ENCODE measurements around the gene MPHOSPH10. TPM values are rescaled to one million over a fixed set of nuclear protein-coding genes. Genes with fewer than 3 reads are reported as not detected.

The MPHOSPH10 gene
- total and polyA plus RNA-seq, 2 donors (not counting 3 experiments of a cell fraction or from before 2014, with no cell fraction given), result 4.4 to 38.8 TPM

- Histone ChIP-seq H3K36me3 (ENCODE audit: control insufficient read depth in 2 of 2, extremely low read depth in 1 of 2, insufficient read depth in 2 of 2, low read length in 2 of 2) (no peaks in the 10 kb centered on the region), H3K27ac (ENCODE audit: insufficient read depth, low read depth, low read length) (no peak overlapping the region), H4K20me1 (replicated peaks; ENCODE audit: control insufficient read depth, extremely low read depth, insufficient read depth, low read length) (no peaks in the 10 kb centered on the region), H3K79me2 (ENCODE audit: control insufficient read depth, insufficient read depth, low read length) (no peaks in the 10 kb centered on the region), H3K9me1 (replicated peaks; ENCODE audit: control insufficient read depth, extremely low read depth, insufficient read depth, low read length) (no peaks in the 10 kb centered on the region), H3K27me3 (ENCODE audit: control insufficient read depth in 2 of 2, insufficient read depth in 2 of 2, low read length in 2 of 2) (peaks cover 0 to 7% of the 10 kb centered on the region in 2 experiments), H3K4me2 (ENCODE audit: insufficient read depth, low read length) (no peak overlapping the region), H2AFZ (ENCODE audit: low read depth, low read length) (no peak overlapping the region), H3K9ac (replicated peaks; ENCODE audit: extremely low read depth, insufficient read depth, low read length) (no peak overlapping the region), H3K4me3 (replicated peaks in 1 of 3; ENCODE audit: insufficient read depth in 1 of 3, low read depth in 1 of 3, low read length in 3 of 3) (no peak overlapping the region), H3K4me1 (ENCODE audit: control insufficient read depth, extremely low read depth, insufficient read depth, low read length) (no peaks in the 10 kb centered on the region), H3K9me3 (replicated peaks; ENCODE audit: control insufficient read depth, insufficient read depth, low read length) (no peaks in the 10 kb centered on the region)
- ChIA-PET CTCF (interaction anchor here (0.7 to 1.8 kb wide), 11 partner anchors 8 to 174 kb away, joined by 3 to 11 read pairs (median 4); partner anchors contain the start of genes MPHOSPH10 and ZNF638), POLR2A (no interaction called here)
- FAIRE-seq, result peak; percentile 76
- intact Hi-C loops (cut with micrococcal nuclease) (loop anchor here (2.0 to 5.0 kb wide), 2 partner anchors 120 to 175 kb away; partner anchors contain the start of gene ZNF638), dilution Hi-C loops (cut with MboI; ENCODE audit: extremely low pct_ligation_motif_present, low sequenced_read_pairs) (no loop called here)
- no peak for TF ChIP-seq POLR2AphosphoS5 (IDR thresholded peaks at IDR 0.05; ENCODE audit: insufficient read depth, low read depth, low read length)
- TF ChIP-seq CTCF (IDR thresholded peaks at IDR 0.05; ENCODE audit: extremely low read depth in 1 of 2, insufficient read depth in 1 of 2, low read depth in 1 of 2, low read length in 2 of 2), result peak; percentile 57 to 85
- no TSS peak for BruUV-seq (replicated peaks)
- DNase-seq (ENCODE audit: low read depth, low spot score), result peak; percentile 42
These were observed 26.8 kb downstream of the MPHOSPH10 start for GRCh38 chr2:71157124-71157793.

GRCh38 chr2:71166812-71167211, 36.4 kb downstream of the MPHOSPH10 start:
- CTCF ChIA-PET, result interaction anchor here (1.4 kb wide), 1 partner anchor 10 kb away, joined by 3 read pairs; no protein-coding TSS in a partner anchor
- BruUV-seq (replicated peaks), result no TSS peak

More at GRCh38 chr2:71166812-71167211, 36.4 kb downstream of the MPHOSPH10 start:
- FAIRE-seq, result no peak
- Histone ChIP-seq H3K9me3 (replicated peaks; ENCODE audit: control insufficient read depth, insufficient read depth, low read length) (no peaks in the 10 kb centered on the region), H3K4me3 (replicated peaks in 1 of 3; ENCODE audit: insufficient read depth in 1 of 3, low read depth in 1 of 3, low read length in 3 of 3) (no peak overlapping the region), H3K79me2 (ENCODE audit: control insufficient read depth, insufficient read depth, low read length) (no peaks in the 10 kb centered on the region), H3K36me3 (ENCODE audit: control insufficient read depth in 2 of 2, extremely low read depth in 1 of 2, insufficient read depth in 2 of 2, low read length in 2 of 2) (no peaks in the 10 kb centered on the region), H3K9ac (replicated peaks; ENCODE audit: extremely low read depth, insufficient read depth, low read length) (no peak overlapping the region), H2AFZ (ENCODE audit: low read depth, low read length) (no peak overlapping the region), H3K4me2 (ENCODE audit: insufficient read depth, low read length) (no peak overlapping the region), H3K27ac (ENCODE audit: insufficient read depth, low read depth, low read length) (no peak overlapping the region), H4K20me1 (replicated peaks; ENCODE audit: control insufficient read depth, extremely low read depth, insufficient read depth, low read length) (no peaks in the 10 kb centered on the region), H3K27me3 (ENCODE audit: control insufficient read depth in 2 of 2, insufficient read depth in 2 of 2, low read length in 2 of 2) (peaks cover 2% of the 10 kb centered on the region in 2 experiments), H3K4me1 (ENCODE audit: control insufficient read depth, extremely low read depth, insufficient read depth, low read length) (peaks cover 2% of the 10 kb centered on the region), H3K9me1 (replicated peaks; ENCODE audit: control insufficient read depth, extremely low read depth, insufficient read depth, low read length) (no peaks in the 10 kb centered on the region)
- TF ChIP-seq POLR2A (IDR thresholded peaks at IDR 0.05; ENCODE audit: low read depth, low read length), result no peak
- TF ChIP-seq CTCF (IDR thresholded peaks at IDR 0.05; ENCODE audit: extremely low read depth in 1 of 2, insufficient read depth in 1 of 2, low read depth in 1 of 2, low read length in 2 of 2), result no peak
- no peak for TF ChIP-seq FOS (IDR thresholded peaks at IDR 0.05; ENCODE audit: borderline replicate concordance, insufficient read depth, low read length)
- no peak for TF ChIP-seq GATA2 (IDR thresholded peaks at IDR 0.05; ENCODE audit: insufficient read depth, insufficient read length, low read depth, low read length)
- no peak for TF ChIP-seq POLR2AphosphoS5 (IDR thresholded peaks at IDR 0.05; ENCODE audit: insufficient read depth, low read depth, low read length)
- no peak for TF ChIP-seq EZH2 (IDR thresholded peaks at IDR 0.05; ENCODE audit: borderline replicate concordance, low read depth, low read length, severe bottlenecking)
- no peak for TF ChIP-seq JUN (IDR thresholded peaks at IDR 0.05; ENCODE audit: borderline replicate concordance, insufficient read depth, insufficient read length, low read depth)
- TF ChIP-seq MAX (IDR thresholded peaks at IDR 0.05; ENCODE audit: insufficient read depth, insufficient read length), result no peak
- TF ChIP-seq MYC (IDR thresholded peaks at IDR 0.05; ENCODE audit: low read depth, low read length), result no peak
- dilution Hi-C loops (cut with MboI; ENCODE audit: extremely low pct_ligation_motif_present, low sequenced_read_pairs), result no loop called here
- DNase-seq (ENCODE audit: low read depth, low spot score), result no peak
- intact Hi-C loops (cut with micrococcal nuclease), result no loop called here
- POLR2A ChIA-PET, result no interaction called here

All from endothelial cell of umbilical vein (primary cell).